CD8-positive, alpha-beta memory T cell (primary cell): ENCODE data around the gene AP1AR. TPM values are rescaled to one million over a fixed set of nuclear protein-coding genes. Genes with fewer than 3 reads are reported as not detected.
"Not testable (repeated sequence)": the region's sequence is repeated elsewhere in the genome, so short reads cannot be mapped to it uniquely, and the experiment has no call there.

Source experiments
- CTCF ChIA-PET: fragments of 350-600 bp; sonication (Branson Sonifier 250); formaldehyde crosslinking; loops from one replicate; lab custom pipeline; 2021; ENCODE audit warnings: antibody characterized with exemption; lab: Charles Lee
- POLR2A ChIA-PET: fragments of 350-600 bp; sonication (Branson Sonifier 250); formaldehyde crosslinking; loops from one replicate; lab custom pipeline; 2021; ENCODE audit warnings: antibody characterized with exemption; lab: Charles Lee
- DNase-seq, 5 donors: peaks; one replicate each; pipeline versions ENCODE4 v3.0.0 to v3.0.0-alpha.2; 2020 to 2022; ENCODE audit warnings: mixed read lengths in 1 of 5
- H3K27ac ChIP-seq: one replicate; pipeline ENCODE4 v1.7.0; 2013; ENCODE audit warnings: low read depth, mild to moderate bottlenecking, low read length, moderate library complexity
- H3K27me3 ChIP-seq: 2 replicates; pipeline ENCODE4 v1.7.0; 2013; ENCODE audit warnings: low read length, mild to moderate bottlenecking; ENCODE audit not compliant: insufficient read depth, poor library complexity, severe bottlenecking
- H3K36me3 ChIP-seq: 2 replicates; pipeline ENCODE4 v1.7.0; 2013; ENCODE audit warnings: mild to moderate bottlenecking, low read length, moderate library complexity; ENCODE audit not compliant: insufficient read depth
- H3K4me1 ChIP-seq: 2 replicates; pipeline ENCODE4 v1.7.0; 2013; ENCODE audit warnings: mild to moderate bottlenecking, low read length, moderate library complexity; ENCODE audit not compliant: insufficient read depth
- H3K4me3 ChIP-seq: 2 replicates; pipeline ENCODE4 v1.7.0; 2013; ENCODE audit warnings: mild to moderate bottlenecking, low read length
- H3K9me3 ChIP-seq: 2 replicates; pipeline ENCODE4 v1.7.0; 2013; ENCODE audit warnings: mild to moderate bottlenecking, low read length
- H3K27ac Mint-ChIP-seq, 8 donors: one replicate each; pipeline ENCODE4 v1.8.0; 2020 to 2021; ENCODE audit warnings: mixed read lengths in 8 of 8, mild to moderate bottlenecking in 6 of 8, inconsistent platforms in 3 of 8, moderate library complexity in 3 of 8
- H3K27me3 Mint-ChIP-seq, 2 donors: one replicate each; pipeline ENCODE4 v1.8.0; 2020 to 2021; ENCODE audit warnings: mixed read lengths in 2 of 2, mild to moderate bottlenecking in 1 of 2, moderate library complexity in 1 of 2
- H3K36me3 Mint-ChIP-seq, 3 donors: one replicate each; pipeline ENCODE4 v1.8.0; 2020 to 2021; ENCODE audit warnings: mixed read lengths in 3 of 3, inconsistent platforms in 1 of 3, mild to moderate bottlenecking in 1 of 3
- H3K4me1 Mint-ChIP-seq, 3 donors: one replicate each; pipeline ENCODE4 v1.8.0; 2020 to 2021; ENCODE audit warnings: mixed read lengths in 3 of 3, inconsistent platforms in 1 of 3, mild to moderate bottlenecking in 1 of 3
- H3K4me3 Mint-ChIP-seq, 7 donors: one replicate each; pipeline ENCODE4 v1.8.0; 2020 to 2021; ENCODE audit warnings: mixed read lengths in 7 of 7, mild to moderate bottlenecking in 6 of 7, moderate library complexity in 4 of 7, inconsistent platforms in 2 of 7
- H3K9me3 Mint-ChIP-seq, 5 donors: one replicate each; pipeline ENCODE4 v1.8.0; 2020 to 2022; ENCODE audit warnings: mixed read lengths in 5 of 5, mild to moderate bottlenecking in 3 of 5, moderate library complexity in 2 of 5, inconsistent platforms in 1 of 5
- polyA plus RNA-seq: library from polyadenylated mRNA; unstranded; fragments of 300-500 nt; fragmentation: Illumina TruSeq; gene quantifications from one replicate; pipeline ENCODE4 v1.2.3, GENCODE V29; 2021
- total RNA-seq, 2 experiments: library from RNA; stranded (reverse); gene quantifications; one replicate each; pipeline ENCODE4 v1.2.3, GENCODE V29; 2021

The AP1AR gene
- total and polyA plus RNA-seq, 3 experiments from 2014 or later: 23.2 to 27.5 (median 27.1) TPM

- peaks cover 0 to 7% (median 0%) of the 10 kb centered on the region in 3 donors for H3K36me3 Mint-ChIP-seq
- H3K4me3 ChIP-seq: no peak overlapping the region
- H3K27ac ChIP-seq: no peak overlapping the region
- peaks cover 41 to 46% (median 44%) of the 10 kb centered on the region in 3 donors for H3K4me1 Mint-ChIP-seq
- ChIA-PET POLR2A (no interaction called here), CTCF (interaction anchor here (1.3 kb wide), 1 partner anchor 38 kb away, joined by 3 read pairs; no protein-coding TSS in a partner anchor)
- no peaks in the 10 kb centered on the region for H3K9me3 Mint-ChIP-seq
- no peak overlapping the region for H3K4me3 Mint-ChIP-seq
- no peak for DNase-seq
- peaks cover 34% of the 10 kb centered on the region for H3K4me1 ChIP-seq
- H3K36me3 ChIP-seq: no peaks in the 10 kb centered on the region
- no peaks in the 10 kb centered on the region for H3K9me3 ChIP-seq
- H3K27me3 Mint-ChIP-seq: no peaks in the 10 kb centered on the region
- no peaks in the 10 kb centered on the region for H3K27me3 ChIP-seq
- H3K27ac Mint-ChIP-seq: peak overlapping the region in 2 of 8 donors; percentile 20 to 76
Measured at GRCh38 chr4:112290341-112290740, 58.8 kb downstream of the AP1AR start.

GRCh38 chr4:112296949-112297880 lies 65.6 kb downstream of the AP1AR start, which contains the start of gene ALPK1:
TSS of gene ALPK1 (plus strand) at chr4:112297369.
- Mint-ChIP-seq H3K27me3 (no peaks in the 10 kb centered on the region), H3K4me1 (peaks cover 9 to 31% (median 24%) of the 10 kb centered on the region in 3 donors), H3K4me3 (peak within 1 kb of the TSS; percentile 60 to 83 (median 76)), H3K36me3 (no peaks in the 10 kb centered on the region), H3K27ac (peak within 1 kb of the TSS in 7 of 8 donors; percentile 16 to 85 (median 48)), H3K9me3 (no peaks in the 10 kb centered on the region)
- Histone ChIP-seq H3K36me3 (no peaks in the 10 kb centered on the region), H3K4me1 (peaks cover 37% of the 10 kb centered on the region), H3K27me3 (no peaks in the 10 kb centered on the region), H3K4me3 (peak within 1 kb of the TSS; percentile 67), H3K27ac (peak within 1 kb of the TSS; percentile 41), H3K9me3 (no peaks in the 10 kb centered on the region)
- CTCF ChIA-PET: no interaction called here
- DNase-seq: peak in 1 of 5 donors; percentile 42
- POLR2A ChIA-PET: no interaction called here

GRCh38 chr4:112299721-112300120 lies 68.1 kb downstream of the AP1AR start:
- H3K4me3 ChIP-seq: no peak overlapping the region
- no peaks in the 10 kb centered on the region for H3K27me3 Mint-ChIP-seq
- no peak for DNase-seq
- H3K27ac ChIP-seq: no peak overlapping the region
- H3K4me1 Mint-ChIP-seq: peaks cover 9 to 31% (median 24%) of the 10 kb centered on the region in 3 donors
- H3K9me3 ChIP-seq: no peaks in the 10 kb centered on the region
- POLR2A ChIA-PET: no interaction called here
- H3K36me3 ChIP-seq: no peaks in the 10 kb centered on the region
- no peak overlapping the region for H3K4me3 Mint-ChIP-seq
- no peaks in the 10 kb centered on the region for H3K9me3 Mint-ChIP-seq
- no peaks in the 10 kb centered on the region for H3K36me3 Mint-ChIP-seq
- CTCF ChIA-PET: interaction anchor here (1.1 to 1.7 kb wide), 2 partner anchors 13 to 23 kb away, joined by 4 to 5 read pairs; no protein-coding TSS in a partner anchor
- no peaks in the 10 kb centered on the region for H3K27me3 ChIP-seq
- peak overlapping the region in 1 of 8 donors; percentile 28 for H3K27ac Mint-ChIP-seq
- H3K4me1 ChIP-seq: peaks cover 51% of the 10 kb centered on the region

GRCh38 chr4:112302320-112303274 lies 71.0 kb downstream of the AP1AR start:
- no peaks in the 10 kb centered on the region for H3K36me3 ChIP-seq
- H3K27me3 ChIP-seq: no peaks in the 10 kb centered on the region
- POLR2A ChIA-PET: no interaction called here

GRCh38 chr4:112305477-112305876 lies 73.9 kb downstream of the AP1AR start:
- POLR2A ChIA-PET, DNase-seq, H3K27ac Mint-ChIP-seq, H3K27ac ChIP-seq, H3K36me3 Mint-ChIP-seq, CTCF ChIA-PET, H3K4me3 Mint-ChIP-seq, H3K27me3 ChIP-seq, H3K9me3 ChIP-seq, H3K9me3 Mint-ChIP-seq, H3K4me3 ChIP-seq, H3K27me3 Mint-ChIP-seq, H3K36me3 ChIP-seq: not testable (repeated sequence)
- peaks cover 0 to 15% (median 5%) of the 10 kb centered on the region in 3 donors for H3K4me1 Mint-ChIP-seq
- H3K4me1 ChIP-seq: peaks cover 29% of the 10 kb centered on the region

More at GRCh38 chr4:112302320-112303274, 71.0 kb downstream of the AP1AR start:
- no peak for DNase-seq
- Histone ChIP-seq H3K4me3 (no peak overlapping the region), H3K4me1 (peaks cover 39% of the 10 kb centered on the region), H3K9me3 (no peaks in the 10 kb centered on the region), H3K27ac (no peak overlapping the region)
- peaks cover 2 to 18% (median 16%) of the 10 kb centered on the region in 3 donors for H3K4me1 Mint-ChIP-seq
- no peaks in the 10 kb centered on the region for H3K9me3 Mint-ChIP-seq
- CTCF ChIA-PET: interaction anchor here (1.0 to 2.0 kb wide), 4 partner anchors 13 to 222 kb away, joined by 3 to 6 read pairs (median 5); partner anchors contain the start of gene TIFA
- no peaks in the 10 kb centered on the region for H3K27me3 Mint-ChIP-seq
- no peak overlapping the region for H3K27ac Mint-ChIP-seq
- H3K4me3 Mint-ChIP-seq: no peak overlapping the region
- H3K36me3 Mint-ChIP-seq: no peaks in the 10 kb centered on the region

GRCh38 chr4:112309263-112309791 lies 77.7 kb downstream of the AP1AR start:
- not testable (repeated sequence) for H3K4me3 ChIP-seq, H3K36me3 Mint-ChIP-seq, H3K27me3 Mint-ChIP-seq, H3K4me1 ChIP-seq, H3K27me3 ChIP-seq, H3K36me3 ChIP-seq, H3K9me3 ChIP-seq, H3K9me3 Mint-ChIP-seq, H3K27ac ChIP-seq
- Mint-ChIP-seq H3K4me1 (peaks cover 0 to 15% (median 5%) of the 10 kb centered on the region in 3 donors), H3K4me3 (peak overlapping the region in 4 of 7 donors; percentile 19 to 40 (median 35)), H3K27ac (peak overlapping the region in 1 of 8 donors; percentile 68)
- ChIA-PET POLR2A (interaction anchor here (1.2 kb wide), 1 partner anchor 23 kb away, joined by 3 read pairs; no protein-coding TSS in a partner anchor), CTCF (interaction anchor here (1.0 to 1.7 kb wide), 4 partner anchors 9 to 95 kb away, joined by 3 to 5 read pairs (median 4); partner anchors contain the start of gene TIFA)
- peak in 1 of 5 donors; percentile 78 for DNase-seq

- CTCF ChIA-PET: no interaction called here
- Mint-ChIP-seq H3K27me3 (no peaks in the 10 kb centered on the region), H3K27ac (peak overlapping the region in 1 of 8 donors; percentile 1), H3K9me3 (no peaks in the 10 kb centered on the region), H3K36me3 (peaks cover 0 to 5% (median 3%) of the 10 kb centered on the region in 3 donors), H3K4me3 (no peak overlapping the region), H3K4me1 (peaks cover 0 to 15% (median 5%) of the 10 kb centered on the region in 3 donors)
- POLR2A ChIA-PET: no interaction called here
- H3K27me3 ChIP-seq: no peaks in the 10 kb centered on the region
- DNase-seq: no peak
- no peaks in the 10 kb centered on the region for H3K9me3 ChIP-seq
- no peak overlapping the region for H3K27ac ChIP-seq
- H3K36me3 ChIP-seq: no peaks in the 10 kb centered on the region
- no peak overlapping the region for H3K4me3 ChIP-seq
- peaks cover 5% of the 10 kb centered on the region for H3K4me1 ChIP-seq
Measured at GRCh38 chr4:112311516-112311915, 79.9 kb downstream of the AP1AR start.
